GM21367 (cell line): Measurements from ENCODE around the gene SDK2.
"Not testable (repeated sequence)": the region's sequence is repeated elsewhere in the genome, so short reads cannot be mapped to it uniquely, and the experiment has no call there.

Experiments used
- ATAC-seq: cut with Tn5 transposase; IDR thresholded peaks from one replicate; pipeline ENCODE4 v1.9.1; 2021; ENCODE audit not compliant: unreplicated experiment

Gene SDK2

GRCh38 chr17:73464447-73464846 is 179.8 kb downstream of the SDK2 start:
- ATAC-seq: no peak

- ATAC-seq: no peak
Observed at GRCh38 chr17:73463821-73464220, 180.4 kb downstream of the SDK2 start.

GRCh38 chr17:73462823-73463222 is 181.4 kb downstream of the SDK2 start:
- no peak for ATAC-seq

- ATAC-seq: no peak
Observed at GRCh38 chr17:73459980-73460379, 184.3 kb downstream of the SDK2 start.

GRCh38 chr17:73455767-73456166 is 188.5 kb downstream of the SDK2 start:
- no peak for ATAC-seq

GRCh38 chr17:73455050-73455687 is 189.1 kb downstream of the SDK2 start:
- ATAC-seq: no peak

GRCh38 chr17:73453494-73453893 is 190.8 kb downstream of the SDK2 start:
- not testable (repeated sequence) for ATAC-seq

GRCh38 chr17:73453090-73453489 is 191.2 kb downstream of the SDK2 start:
- no peak for ATAC-seq

- ATAC-seq: no peak
Observed at GRCh38 chr17:73452009-73452408, 192.2 kb downstream of the SDK2 start.

- no peak for ATAC-seq
Observed at GRCh38 chr17:73447319-73447718, 196.9 kb downstream of the SDK2 start.

- no peak for ATAC-seq
Observed at GRCh38 chr17:73446617-73447016, 197.6 kb downstream of the SDK2 start.

- no peak for ATAC-seq
Observed at GRCh38 chr17:73445466-73445865, 198.8 kb downstream of the SDK2 start.

- ATAC-seq: no peak
Observed at GRCh38 chr17:73444021-73444420, 200.2 kb downstream of the SDK2 start.

- ATAC-seq: no peak
Observed at GRCh38 chr17:73439597-73439996, 204.6 kb downstream of the SDK2 start.

- no peak for ATAC-seq
Observed at GRCh38 chr17:73437826-73438225, 206.4 kb downstream of the SDK2 start.

GRCh38 chr17:73436954-73437353 is 207.3 kb downstream of the SDK2 start:
- ATAC-seq: no peak

- ATAC-seq: no peak
Observed at GRCh38 chr17:73435412-73435811, 208.8 kb downstream of the SDK2 start.

- no peak for ATAC-seq
Observed at GRCh38 chr17:73434154-73434553, 210.1 kb downstream of the SDK2 start.

GRCh38 chr17:73433501-73433900 is 210.7 kb downstream of the SDK2 start:
- ATAC-seq: no peak

- no peak for ATAC-seq
Observed at GRCh38 chr17:73432624-73433190, 211.5 kb downstream of the SDK2 start.

GRCh38 chr17:73431401-73432205 is 212.6 kb downstream of the SDK2 start:
- no peak for ATAC-seq

GRCh38 chr17:73430848-73431247 is 213.4 kb downstream of the SDK2 start:
- ATAC-seq: no peak
